DMS53 (cell line): ENCODE data around the gene INHBE.
A peak's percentile ranks its signal among the peaks of the same experiment; 100 is the strongest.
"Not testable (repeated sequence)": the region's sequence is repeated elsewhere in the genome, so short reads cannot be mapped to it uniquely, and the experiment has no call there.

Experiments
- DNase-seq: peaks from one replicate; lab custom pipeline; 2025; lab: John Stamatoyannopoulos, UW

INHBE gene

DNA sequence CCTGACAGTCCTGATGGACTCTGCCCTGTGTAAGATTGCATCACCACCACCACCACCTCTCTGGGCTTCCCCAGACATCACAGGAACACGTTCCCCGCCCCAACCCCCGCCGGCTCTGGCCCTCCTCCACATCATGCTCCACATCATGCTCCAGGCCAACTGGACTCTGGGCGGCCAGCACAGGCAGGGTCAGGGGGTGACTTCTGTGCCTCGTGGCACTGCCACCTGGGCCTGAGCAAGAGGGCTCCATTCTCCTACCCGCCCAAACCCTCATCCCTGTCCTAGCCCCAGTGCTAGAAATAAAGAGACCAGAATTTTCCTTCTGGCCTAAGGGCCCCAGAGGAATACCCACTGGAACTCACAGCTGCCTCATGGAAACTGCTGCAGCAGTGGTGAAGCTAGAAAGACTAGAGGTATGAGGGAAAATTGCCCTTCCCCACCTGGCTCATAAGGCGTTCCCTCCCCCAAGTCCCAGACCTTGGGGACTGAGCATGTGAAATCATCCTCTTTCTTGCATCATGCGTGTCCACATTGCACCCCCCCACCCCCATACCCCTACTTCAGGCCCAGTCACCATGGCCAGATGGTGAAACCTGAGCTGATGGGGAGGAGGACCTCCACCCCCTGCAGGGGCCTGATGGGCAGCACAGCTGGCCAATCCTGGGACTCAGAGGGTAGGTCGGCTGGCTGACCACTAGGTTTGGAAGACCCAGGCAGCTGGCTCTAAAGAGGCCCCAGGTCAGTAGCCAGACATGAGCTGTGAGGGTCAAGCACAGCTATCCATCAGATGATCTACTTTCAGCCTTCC is at the start of gene INHBE:
Gene INHBE, plus strand, starts transcription at position 742 of the 808 bp plus-strand sequence. CDS start 230 bp downstream, outside the sequence.
- peak; percentile 69 for DNase-seq

DNA sequence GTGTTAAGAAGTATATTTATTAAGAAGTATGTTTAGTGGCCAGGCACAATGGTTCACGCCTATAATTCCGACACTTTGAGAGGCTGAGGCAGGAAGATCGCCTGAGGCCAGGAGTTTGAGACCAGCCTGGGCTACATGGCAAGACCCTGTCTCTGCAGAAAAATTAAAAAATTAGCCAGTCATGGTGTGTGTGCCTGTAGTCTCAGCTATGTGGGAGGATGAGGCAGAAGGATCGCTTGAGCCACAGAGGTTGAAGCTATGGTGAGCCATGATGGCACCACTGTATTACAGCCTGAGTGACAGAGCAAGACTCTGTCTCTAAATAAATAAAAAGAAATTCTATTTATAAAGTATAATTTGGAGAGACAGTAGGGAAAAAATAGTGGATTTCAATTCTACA is 44.6 kb upstream of the INHBE start:
- DNase-seq = no peak

- DNase-seq = not testable (repeated sequence)
Observed at GRCh38 chr12:57414160-57414559, 40.9 kb upstream of the INHBE start.

GRCh38 chr12:57415088-57415487 is 40.0 kb upstream of the INHBE start:
- DNase-seq = no peak

DNA sequence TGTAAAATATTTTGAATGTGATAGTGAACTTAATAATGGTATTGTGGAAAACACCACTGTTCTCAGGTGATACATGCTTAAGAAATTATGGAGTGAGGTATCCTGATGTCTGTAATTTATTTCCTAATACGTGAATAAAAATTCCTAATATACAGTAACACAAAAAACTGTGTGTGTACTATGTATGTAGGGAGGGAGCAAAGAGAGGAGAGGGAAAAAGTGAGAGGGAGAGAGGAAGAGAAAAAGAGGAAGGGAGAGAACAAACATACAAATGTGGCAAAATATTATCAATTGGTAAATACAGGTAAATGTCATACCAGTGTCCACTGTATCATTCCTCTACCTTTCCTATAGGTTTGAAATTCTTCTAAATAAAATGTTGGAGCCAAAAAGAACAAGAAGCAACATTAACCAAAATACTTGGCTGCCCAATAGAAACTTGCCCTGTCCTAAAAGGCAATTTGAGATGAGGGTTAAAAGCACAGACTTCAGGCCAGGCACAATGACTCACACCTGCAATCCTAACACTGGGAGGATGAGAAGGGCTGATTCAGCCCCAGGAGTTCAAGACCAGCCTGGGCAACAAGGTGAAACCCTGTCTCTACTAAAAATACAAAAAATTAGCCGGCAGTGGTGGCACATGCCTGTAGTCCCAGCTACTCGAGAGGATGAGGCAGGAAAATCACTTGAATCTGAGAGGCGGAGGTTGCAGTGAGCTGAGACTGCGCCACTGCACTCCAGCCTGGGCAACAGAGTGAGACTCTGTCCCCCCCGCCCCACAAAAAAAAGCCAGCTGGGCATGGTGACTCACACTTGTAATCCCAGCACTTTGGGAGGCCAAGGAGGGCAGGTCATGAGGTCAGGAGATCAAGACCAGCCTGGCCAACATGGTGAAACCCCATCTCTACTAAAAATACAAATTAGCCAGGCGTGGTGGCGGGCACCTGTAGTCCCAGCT is 38.8 kb upstream of the INHBE start:
- no peak for DNase-seq

DNA sequence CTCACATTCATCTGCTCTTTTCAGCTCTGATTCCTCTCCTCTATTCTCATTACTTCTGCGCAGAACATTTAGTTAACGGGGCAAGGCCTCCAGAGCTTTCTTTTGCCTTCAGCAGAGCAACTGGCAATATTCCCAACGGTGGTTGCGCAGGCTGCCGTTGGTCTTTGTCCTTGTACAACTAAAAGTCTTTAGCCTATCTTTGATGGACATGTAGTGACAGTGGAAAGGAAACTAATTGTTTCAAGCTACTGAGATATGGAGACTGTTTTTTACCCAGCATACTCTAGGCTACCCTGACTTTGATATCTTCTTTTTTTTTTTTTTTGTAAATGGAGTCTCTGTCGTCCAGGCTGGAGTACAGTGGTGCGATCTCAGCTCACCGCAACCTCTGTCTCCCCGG is 36.9 kb upstream of the INHBE start:
- DNase-seq = no peak

- DNase-seq = no peak
Observed at GRCh38 chr12:57419495-57419894, 35.6 kb upstream of the INHBE start.

- no peak for DNase-seq
Observed at GRCh38 chr12:57420482-57420881, 34.6 kb upstream of the INHBE start.

DNA sequence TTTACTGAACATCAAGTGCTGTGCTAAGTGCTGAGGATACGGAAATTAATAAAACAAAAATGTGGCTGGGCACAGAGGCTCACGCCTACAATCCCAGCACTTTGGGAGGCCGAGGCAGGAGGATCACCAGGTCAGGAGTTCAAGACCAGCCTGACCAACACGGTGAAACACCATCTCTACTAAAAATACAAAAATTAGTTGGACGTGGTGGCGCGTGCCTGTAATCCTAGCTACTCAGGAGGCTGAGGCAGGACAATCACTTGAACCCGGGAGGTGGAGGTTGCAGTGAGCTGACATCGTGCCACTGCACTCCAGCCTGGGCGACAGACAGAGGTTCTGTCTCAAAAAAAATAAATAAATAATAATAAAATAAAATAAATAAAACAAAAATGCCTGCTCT is 28.2 kb upstream of the INHBE start:
- DNase-seq = not testable (repeated sequence)

- DNase-seq = no peak
Observed at GRCh38 chr12:57428965-57429364, 26.1 kb upstream of the INHBE start.

DNA sequence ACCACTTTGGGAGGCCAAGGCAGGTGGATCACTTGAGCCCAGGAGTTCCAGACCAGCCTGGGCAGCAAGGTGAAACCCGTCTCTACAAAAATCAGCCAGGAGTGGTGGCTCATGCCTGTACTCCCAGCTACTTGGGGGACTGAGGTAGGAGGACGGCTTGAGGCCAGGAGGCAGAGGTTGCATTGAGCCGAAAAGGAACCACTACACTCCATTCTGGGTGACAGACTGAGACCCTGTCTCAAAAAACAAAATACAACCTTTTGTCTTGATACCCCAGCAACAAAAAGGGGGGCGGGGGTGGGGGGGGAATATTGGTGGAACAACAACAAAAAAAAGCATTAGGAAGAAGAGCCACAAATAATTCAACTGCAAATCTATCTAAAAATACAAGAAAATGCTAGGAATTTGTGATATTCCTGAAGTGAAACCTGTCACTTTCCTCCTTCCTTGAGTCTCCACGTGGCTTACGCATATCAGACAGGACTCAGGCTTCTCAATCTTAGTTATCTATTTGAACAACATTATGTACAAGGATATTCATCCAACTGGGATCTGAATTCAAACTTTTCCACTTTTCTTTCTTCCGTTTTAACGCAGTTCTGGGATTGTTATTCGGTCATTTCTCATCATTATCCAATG is 25.5 kb upstream of the INHBE start:
- peak; percentile 56 for DNase-seq

DNA sequence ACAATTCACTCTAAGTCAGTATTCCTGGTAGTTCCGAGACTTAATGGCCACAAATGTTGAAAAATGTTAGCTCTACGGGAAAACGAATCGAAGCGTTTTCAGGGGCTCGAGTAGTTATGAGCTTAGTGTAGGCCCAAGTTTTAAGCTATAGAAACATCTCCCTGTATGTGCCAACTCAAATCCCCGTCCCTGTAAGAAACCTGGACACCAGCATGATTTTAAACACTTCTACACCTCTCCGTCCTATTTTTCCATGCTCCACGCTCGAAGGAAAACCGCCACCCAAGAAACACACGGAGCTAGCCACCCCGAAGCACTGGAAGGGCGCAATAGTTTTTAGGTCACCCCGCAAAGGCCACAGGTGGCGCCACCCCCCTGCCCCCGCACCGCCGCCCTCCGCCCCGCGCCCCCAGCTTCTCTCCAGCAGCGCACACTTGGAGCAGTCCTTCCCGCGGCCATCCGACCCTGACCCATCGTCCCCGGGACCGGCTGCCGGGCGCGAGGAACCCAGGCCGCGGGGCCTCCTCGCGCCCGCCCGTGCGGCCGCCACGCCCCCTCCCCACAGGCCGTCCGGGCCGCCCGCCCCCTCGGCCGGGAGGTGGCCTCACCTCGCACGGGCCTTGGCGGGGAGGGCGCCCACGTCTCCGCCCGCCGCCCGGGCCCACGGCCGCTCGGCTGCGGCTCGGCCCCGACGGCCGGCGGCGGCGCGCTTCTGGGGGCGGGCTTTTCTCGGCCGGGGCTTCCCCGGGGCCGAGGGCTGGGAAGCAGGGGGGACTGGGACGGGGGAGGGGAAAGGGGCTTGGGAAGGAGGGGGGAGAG is 24.8 kb upstream of the INHBE start:
- peak; percentile 93 for DNase-seq

DNA sequence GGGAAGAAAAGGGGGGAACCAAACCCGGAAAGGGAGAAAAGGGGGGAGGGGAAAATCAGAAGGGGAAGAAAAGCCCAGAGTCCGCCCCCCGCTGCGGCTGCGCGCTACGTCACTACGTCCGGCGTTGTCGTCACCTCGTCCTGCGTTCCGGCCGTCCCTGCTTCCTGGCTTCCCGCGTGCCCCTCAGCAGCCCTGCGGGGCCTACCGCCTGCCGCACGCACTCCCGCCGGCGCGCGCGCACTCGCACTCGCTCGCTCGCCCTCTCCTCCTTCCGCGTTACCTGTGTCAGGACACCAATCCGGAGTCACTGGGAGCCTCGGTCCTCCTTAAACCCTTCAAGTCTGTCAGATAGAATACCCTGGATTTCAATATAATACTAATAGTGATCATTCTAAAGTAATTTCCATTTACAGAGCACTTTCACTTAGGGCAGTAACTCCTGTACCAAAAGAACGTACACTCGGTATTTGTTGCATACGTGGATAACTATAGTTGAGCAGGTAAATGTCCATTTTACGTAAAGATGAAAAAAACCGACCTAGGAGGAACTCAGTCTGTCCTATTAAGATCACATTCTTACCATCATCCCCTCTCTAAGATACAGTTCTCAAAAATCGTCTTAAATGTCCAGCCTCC is 24.1 kb upstream of the INHBE start, which contains the start of gene R3HDM2:
Gene R3HDM2, minus strand, starts transcription at position 113 of the 636 bp plus-strand sequence. CDS start 120,615 bp downstream, outside the sequence.
- peak; percentile 100 for DNase-seq

GRCh38 chr12:57431654-57432188 is 23.4 kb upstream of the INHBE start:
- no peak for DNase-seq

GRCh38 chr12:57433370-57433769 is 21.7 kb upstream of the INHBE start:
- no peak for DNase-seq

- DNase-seq = no peak
Observed at GRCh38 chr12:57434517-57435223, 20.4 kb upstream of the INHBE start, which contains the start of gene INHBC. Gene INHBC (plus strand): TSS chr12:57434784. CDS start chr12:57434887, 103 bp downstream.

- no peak for DNase-seq
Observed at GRCh38 chr12:57435293-57435692, 19.8 kb upstream of the INHBE start.

- DNase-seq = no peak
Observed at GRCh38 chr12:57438400-57438799, 16.7 kb upstream of the INHBE start.

- peak; percentile 52 for DNase-seq
Observed at GRCh38 chr12:57439762-57440266, 15.3 kb upstream of the INHBE start.
